Omental fat pad (tissue), 4 donors: ENCODE results near the gene CLMN. TPM values are rescaled to one million over a fixed set of nuclear protein-coding genes. Genes with fewer than 3 reads are reported as not detected.

Experiments used
- ATAC-seq: fragments of 150-250 bp; one replicate; pipeline ENCODE4 v1.9.1; 2016; ENCODE audit warnings: mild to moderate bottlenecking, moderate library complexity; ENCODE audit not compliant: low FRiP score
- DNase-seq: peaks from one replicate; pipeline ENCODE4 v3.0.0-alpha.2; 2019; ENCODE audit warnings: low spot score
- total RNA-seq, 4 donors: library from RNA; depleted of rRNA; stranded (reverse); fragments of >200 nt; gene quantifications; one replicate each; pipeline ENCODE4 v1.1.0, GENCODE V29; 2016
- TF ChIP-seq, protein P1 (sequence below), 3 donors: fragments of 450-650 bp; IDR thresholded peaks; one replicate each; pipeline ENCODE4 v1.5.1; 2016 to 2017; ENCODE audit warnings: antibody characterized with exemption in 3 of 3, mild to moderate bottlenecking in 3 of 3, moderate library complexity in 2 of 3

Gene CLMN
- total RNA-seq, 4 donors from 2014 or later: 25.1 to 41.9 (median 32.9) TPM

GRCh38 chr14:95199298-95199983 is 120.3 kb downstream of the CLMN start:
- no peak for ATAC-seq
- TF ChIP-seq, protein P1, sequence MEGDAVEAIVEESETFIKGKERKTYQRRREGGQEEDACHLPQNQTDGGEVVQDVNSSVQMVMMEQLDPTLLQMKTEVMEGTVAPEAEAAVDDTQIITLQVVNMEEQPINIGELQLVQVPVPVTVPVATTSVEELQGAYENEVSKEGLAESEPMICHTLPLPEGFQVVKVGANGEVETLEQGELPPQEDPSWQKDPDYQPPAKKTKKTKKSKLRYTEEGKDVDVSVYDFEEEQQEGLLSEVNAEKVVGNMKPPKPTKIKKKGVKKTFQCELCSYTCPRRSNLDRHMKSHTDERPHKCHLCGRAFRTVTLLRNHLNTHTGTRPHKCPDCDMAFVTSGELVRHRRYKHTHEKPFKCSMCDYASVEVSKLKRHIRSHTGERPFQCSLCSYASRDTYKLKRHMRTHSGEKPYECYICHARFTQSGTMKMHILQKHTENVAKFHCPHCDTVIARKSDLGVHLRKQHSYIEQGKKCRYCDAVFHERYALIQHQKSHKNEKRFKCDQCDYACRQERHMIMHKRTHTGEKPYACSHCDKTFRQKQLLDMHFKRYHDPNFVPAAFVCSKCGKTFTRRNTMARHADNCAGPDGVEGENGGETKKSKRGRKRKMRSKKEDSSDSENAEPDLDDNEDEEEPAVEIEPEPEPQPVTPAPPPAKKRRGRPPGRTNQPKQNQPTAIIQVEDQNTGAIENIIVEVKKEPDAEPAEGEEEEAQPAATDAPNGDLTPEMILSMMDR (IDR thresholded peaks at IDR 0.05): no peak
- no peak for DNase-seq

GRCh38 chr14:95198320-95198719 is 121.4 kb downstream of the CLMN start:
- no peak for DNase-seq
- ATAC-seq: no peak

DNA sequence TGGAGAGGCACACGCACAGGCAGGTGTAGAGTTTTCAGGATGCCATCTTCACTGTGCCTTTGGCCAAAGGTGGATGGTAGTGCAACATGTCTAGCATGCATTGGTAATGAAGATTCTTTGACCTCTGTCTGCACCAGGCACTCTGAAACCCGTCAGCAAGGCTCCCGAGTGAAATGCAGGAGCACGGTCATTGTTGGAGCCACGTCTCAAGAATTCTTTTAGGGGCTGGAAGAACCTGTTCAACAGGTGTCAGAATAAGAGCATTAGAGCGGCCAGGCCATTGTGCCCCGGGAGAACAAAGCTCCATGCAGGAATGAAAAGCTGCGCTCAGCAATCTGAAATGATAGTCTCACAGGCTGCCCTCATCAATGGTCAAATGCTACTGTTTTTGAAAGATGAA is 122.2 kb downstream of the CLMN start:
- ATAC-seq: no peak
- no peak for DNase-seq
- TF ChIP-seq, protein P1 (IDR thresholded peaks at IDR 0.05): no peak

More at GRCh38 chr14:95198320-95198719, 121.4 kb downstream of the CLMN start:
- TF ChIP-seq, protein P1 (IDR thresholded peaks at IDR 0.05): no peak

- TF ChIP-seq, protein P1 (IDR thresholded peaks at IDR 0.05): no peak
- no peak for DNase-seq
- no peak for ATAC-seq
Observed at GRCh38 chr14:95196826-95197545, 122.7 kb downstream of the CLMN start.

DNA sequence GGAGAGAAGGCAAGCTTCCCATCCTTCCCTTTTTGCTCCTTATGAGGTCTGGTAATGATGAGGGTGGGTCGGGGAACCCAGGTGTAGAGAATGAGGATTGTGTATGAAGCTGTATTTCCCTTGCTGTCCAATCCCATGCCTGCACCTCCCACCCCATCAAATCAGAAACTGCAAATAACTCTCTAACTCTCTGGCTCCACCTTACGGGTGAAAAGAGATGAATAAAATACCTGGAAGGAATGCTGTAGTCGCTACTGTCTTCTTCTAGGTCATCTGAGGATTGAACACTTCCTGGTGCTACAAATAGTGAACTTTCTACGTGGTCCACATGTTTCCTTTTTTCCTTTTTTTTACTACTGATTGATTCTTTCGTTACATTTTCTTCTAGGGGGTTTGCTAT is 123.4 kb downstream of the CLMN start:
- ATAC-seq: no peak
- no peak for DNase-seq

DNA sequence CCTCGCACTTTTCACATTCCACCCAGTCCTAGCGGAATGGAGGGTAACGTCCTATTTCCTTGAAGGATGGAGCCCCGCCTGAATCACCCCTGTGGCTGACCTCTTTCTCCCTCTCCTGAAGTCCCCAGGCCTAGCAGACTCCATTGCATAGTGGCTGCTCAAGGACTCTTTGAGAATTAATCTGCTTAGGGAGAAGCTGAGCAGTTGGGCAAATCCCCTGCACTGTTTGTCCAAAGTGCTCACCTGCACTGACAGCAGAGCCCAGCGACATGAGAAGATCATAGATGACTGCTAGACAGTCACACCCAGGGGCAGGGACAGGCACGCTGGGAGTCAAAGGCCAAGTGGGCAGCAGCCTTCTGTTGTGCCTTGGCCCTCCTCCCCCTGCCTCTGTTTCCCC is 124.7 kb downstream of the CLMN start:
- ATAC-seq: no peak
- DNase-seq: no peak
- TF ChIP-seq, protein P1 (IDR thresholded peaks at IDR 0.05): no peak

More for the DNA sequence above, 123.4 kb downstream of the CLMN start:
- TF ChIP-seq, protein P1 (IDR thresholded peaks at IDR 0.05): no peak

GRCh38 chr14:95193081-95193480 is 126.6 kb downstream of the CLMN start:
- ATAC-seq: no peak
- no peak for DNase-seq
- TF ChIP-seq, protein P1 (IDR thresholded peaks at IDR 0.05): no peak
